Measurements from ENCODE around the gene WNK1.

DNA sequence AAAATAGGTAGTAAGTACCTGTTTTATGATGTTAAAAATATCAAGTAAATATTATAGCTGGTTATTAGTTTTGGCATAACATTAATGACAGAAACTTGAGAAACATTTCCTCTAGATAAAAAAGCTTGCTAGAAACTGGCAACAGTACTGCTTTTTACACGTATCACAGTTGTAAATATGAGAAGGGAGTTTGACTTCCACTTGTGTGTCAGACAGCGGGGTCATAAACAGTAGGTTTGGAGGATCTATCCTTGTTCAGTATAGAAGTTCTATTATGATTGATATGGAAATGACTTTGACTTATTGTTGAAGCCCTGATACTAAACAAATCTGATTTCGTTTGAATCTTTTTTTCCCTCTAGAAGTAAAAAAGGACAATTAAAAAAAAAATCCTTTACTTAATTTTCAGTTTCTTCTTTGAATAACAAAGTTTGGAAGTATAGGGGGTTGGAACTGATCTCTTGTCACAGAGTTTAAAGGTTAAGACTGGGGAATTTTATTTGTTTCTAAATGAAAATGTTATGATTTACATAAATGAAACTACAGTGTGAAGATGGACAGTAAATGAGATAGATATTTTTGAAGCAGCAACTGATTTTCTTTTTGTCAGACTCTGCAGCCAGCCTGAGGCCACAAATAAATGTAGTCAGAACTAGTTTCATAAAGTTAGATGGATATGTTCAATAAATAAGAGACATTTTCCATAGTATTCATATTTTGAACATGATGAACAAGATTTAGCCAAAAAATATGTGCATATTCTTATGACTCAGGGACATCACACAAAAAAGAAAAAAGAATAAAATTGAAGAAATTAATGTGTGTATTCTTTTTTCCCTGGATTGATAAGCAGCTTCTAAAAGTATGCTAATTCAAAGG lies 50.1 kb downstream of the WNK1 start:
- TF ChIP-seq, protein P1, sequence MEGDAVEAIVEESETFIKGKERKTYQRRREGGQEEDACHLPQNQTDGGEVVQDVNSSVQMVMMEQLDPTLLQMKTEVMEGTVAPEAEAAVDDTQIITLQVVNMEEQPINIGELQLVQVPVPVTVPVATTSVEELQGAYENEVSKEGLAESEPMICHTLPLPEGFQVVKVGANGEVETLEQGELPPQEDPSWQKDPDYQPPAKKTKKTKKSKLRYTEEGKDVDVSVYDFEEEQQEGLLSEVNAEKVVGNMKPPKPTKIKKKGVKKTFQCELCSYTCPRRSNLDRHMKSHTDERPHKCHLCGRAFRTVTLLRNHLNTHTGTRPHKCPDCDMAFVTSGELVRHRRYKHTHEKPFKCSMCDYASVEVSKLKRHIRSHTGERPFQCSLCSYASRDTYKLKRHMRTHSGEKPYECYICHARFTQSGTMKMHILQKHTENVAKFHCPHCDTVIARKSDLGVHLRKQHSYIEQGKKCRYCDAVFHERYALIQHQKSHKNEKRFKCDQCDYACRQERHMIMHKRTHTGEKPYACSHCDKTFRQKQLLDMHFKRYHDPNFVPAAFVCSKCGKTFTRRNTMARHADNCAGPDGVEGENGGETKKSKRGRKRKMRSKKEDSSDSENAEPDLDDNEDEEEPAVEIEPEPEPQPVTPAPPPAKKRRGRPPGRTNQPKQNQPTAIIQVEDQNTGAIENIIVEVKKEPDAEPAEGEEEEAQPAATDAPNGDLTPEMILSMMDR (IDR thresholded peaks at IDR 0.05 in 4 of 5, conservative IDR thresholded peaks at IDR 0.05 in 1 of 5): no peak
- TF ChIP-seq POLR2A (IDR thresholded peaks at IDR 0.05): no peak

All from gastrocnemius medialis (tissue), 4 donors.